NCI-H510A treated with DMSO at 0.1 percent for 48 hours (cell line): ENCODE measurements around the gene PKP1.

Source experiments
- DNase-seq: peaks from one replicate; lab custom pipeline; 2025; lab: John Stamatoyannopoulos, UW

Gene PKP1

DNA sequence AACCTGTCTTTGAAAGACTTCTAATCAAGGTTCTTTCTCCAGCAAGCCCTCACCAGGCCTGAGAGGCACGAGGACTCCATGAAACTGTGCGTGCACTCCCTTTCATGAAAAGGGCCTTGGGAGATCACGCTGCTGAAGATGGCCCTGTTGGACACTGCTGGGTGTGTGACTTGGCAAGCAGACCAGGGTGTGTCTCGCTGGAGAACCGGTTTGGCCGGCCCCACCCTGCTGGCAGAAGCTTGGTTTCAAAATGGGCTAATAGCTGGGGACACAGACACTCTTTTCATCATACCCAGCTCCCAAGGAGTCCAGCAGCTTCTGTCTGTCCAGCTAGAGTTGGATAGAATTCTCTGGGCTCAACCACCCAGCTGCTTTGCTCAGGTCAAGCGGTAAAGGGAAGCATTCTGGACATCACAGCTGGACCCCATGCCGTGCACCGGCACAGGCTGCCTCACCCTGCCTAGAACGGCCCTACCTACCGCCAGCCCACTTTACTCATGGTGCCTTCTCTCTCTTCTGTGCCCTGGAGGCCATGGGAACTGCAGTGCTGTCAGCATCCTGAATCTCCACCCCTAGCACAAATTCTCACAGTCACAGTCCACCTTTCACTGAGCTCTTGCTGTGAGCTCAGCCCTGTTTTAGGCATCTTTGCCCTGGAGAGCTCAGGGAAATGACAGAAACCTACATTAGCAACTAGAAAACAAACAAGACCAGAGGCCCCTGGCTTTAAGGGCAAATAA is 24.6 kb downstream of the PKP1 start:
- peak; percentile 88 for DNase-seq

GRCh38 chr1:201309416-201309815 is 26.1 kb downstream of the PKP1 start:
- DNase-seq: peak; percentile 92

DNA sequence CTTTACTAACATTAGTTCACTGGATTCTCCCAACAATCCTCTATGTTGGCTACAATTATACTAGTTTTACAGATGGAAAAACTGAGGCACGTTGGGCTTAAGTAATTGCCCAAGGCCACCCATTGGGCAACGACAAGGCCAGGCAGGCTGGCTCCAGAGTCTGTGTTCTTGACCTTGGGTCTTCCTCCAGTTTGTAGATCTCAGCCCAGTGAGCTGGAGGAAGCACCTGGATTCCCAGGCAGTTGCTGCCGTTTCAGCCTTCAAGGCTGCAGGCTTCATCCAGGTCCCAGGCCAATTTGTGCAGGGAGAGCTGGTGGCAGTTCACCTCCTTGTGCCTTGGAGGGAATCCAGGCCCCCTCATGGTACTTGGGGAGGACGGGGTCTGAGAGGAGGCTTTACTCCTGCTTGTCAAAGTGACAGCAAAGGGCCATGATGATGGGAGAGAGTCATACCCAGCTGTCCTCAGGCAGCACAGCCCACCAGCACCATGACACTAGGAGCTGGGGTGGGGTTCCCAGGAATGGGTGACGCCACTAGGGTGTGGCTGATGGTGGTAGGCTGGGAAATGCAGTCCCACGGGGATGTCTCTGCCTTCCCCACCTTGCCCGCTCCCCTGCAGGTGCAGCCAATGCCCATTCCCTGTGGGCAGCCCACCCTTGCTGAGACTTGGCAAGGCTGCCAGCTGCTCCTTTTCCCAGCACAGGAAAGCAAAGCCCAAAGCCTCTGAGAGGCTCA is 27.1 kb downstream of the PKP1 start:
- no peak for DNase-seq

GRCh38 chr1:201310986-201311355 is 27.7 kb downstream of the PKP1 start:
- peak; percentile 20 for DNase-seq

- no peak for DNase-seq
Observed at GRCh38 chr1:201311356-201312011, 28.2 kb downstream of the PKP1 start.

GRCh38 chr1:201312298-201312697 is 29.0 kb downstream of the PKP1 start:
- no peak for DNase-seq

GRCh38 chr1:201313086-201313485 is 29.8 kb downstream of the PKP1 start:
- no peak for DNase-seq

GRCh38 chr1:201316556-201316955 is 33.2 kb downstream of the PKP1 start:
- DNase-seq: no peak

DNA sequence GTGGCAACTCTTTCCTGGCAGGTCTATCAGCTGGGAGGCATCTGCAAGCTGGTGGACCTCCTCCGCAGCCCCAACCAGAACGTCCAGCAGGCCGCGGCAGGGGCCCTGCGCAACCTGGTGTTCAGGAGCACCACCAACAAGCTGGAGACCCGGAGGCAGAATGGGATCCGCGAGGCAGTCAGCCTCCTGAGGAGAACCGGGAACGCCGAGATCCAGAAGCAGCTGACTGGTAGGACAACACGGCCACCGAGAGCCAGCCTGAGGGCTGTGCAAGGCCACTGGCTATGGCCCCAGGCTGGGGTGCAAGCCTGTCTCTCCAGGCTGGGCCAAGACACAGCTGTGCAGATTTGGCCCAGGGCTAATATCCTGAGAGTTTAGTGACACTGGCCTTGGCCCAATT is 34.2 kb downstream of the PKP1 start:
- DNase-seq: no peak

- DNase-seq: no peak
Observed at GRCh38 chr1:201318504-201319340, 35.4 kb downstream of the PKP1 start.

DNA sequence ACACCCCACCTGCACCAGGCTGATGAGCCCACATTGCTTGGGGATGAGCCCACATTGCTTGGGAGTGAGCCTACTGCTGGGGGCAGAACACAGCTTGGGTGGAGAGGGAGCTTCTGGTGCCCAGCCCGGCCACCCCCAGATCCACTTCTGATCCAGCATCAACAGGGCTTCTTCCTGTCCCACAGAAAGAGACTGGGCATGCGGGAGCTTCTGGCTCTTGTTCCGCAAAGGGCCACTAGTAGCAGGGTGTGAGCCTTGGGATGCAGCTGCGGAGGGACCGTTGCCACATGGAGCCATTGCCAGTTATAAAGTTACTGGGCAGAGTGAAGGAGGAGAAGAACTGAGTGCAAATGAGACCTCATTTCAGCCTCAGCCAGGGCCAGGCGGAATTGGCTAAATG is 36.3 kb downstream of the PKP1 start:
- no peak for DNase-seq

GRCh38 chr1:201320168-201320788 is 37.0 kb downstream of the PKP1 start:
- DNase-seq: no peak

DNA sequence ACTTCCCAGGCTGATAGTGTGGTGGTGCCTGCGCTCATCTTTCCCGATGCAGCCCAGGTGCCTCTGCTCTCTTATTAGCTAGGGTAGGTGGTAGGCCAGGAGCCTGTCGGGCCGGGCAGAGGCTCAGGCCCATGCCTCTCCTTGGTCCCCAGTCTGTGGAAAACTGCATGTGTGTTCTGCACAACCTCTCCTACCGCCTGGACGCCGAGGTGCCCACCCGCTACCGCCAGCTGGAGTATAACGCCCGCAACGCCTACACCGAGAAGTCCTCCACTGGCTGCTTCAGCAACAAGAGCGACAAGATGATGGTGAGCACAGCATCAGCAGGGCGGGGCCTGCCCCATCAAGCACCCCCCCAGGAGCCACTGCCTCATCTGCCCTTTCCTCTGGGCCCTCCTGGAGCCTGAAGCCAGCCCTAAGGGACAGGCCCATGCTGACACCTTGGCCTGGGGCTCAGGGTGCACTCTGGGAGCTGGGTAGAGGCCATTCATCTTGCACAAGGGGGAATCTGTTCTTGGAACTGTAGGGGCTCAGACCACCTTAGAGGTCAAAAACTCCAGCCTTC is 38.6 kb downstream of the PKP1 start:
- no peak for DNase-seq

DNA sequence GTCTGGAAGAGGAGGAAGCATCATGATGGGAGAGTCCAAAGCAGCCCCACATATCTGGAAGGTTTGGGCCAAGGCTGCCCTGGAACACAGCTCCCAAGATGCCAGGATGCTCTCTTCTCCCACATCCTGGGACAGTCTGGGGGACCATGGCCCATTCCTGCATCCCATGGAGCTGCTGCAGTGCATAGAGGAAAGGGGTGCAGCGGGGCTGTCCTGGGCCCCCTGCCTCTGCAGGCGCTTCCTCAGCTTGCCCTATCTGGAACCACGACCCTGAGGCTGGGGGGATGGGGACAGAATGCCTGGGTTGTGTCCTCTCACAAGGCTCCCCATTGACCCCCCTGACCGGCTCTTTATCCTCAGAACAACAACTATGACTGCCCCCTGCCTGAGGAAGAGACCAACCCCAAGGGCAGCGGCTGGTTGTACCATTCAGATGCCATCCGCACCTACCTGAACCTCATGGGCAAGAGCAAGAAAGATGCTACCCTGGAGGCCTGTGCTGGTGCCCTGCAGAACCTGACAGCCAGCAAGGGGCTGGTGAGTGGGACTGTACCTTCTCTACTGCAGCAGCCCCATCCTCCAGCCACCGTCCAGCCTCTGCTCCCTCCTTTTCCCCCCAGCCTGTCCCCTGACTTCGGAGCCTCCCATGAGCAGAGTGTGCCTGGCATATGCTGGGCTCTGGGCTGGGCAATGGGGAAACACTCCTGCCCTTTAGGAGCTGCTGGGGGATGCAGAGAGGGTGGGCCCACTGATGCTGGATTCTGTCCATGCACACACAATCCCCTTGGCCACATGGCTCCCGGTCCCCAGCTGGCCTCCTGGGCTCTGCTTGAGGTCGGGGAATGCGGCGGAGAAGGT is 39.6 kb downstream of the PKP1 start:
- DNase-seq: no peak

GRCh38 chr1:201324306-201324705 is 41.0 kb downstream of the PKP1 start:
- DNase-seq: no peak

DNA sequence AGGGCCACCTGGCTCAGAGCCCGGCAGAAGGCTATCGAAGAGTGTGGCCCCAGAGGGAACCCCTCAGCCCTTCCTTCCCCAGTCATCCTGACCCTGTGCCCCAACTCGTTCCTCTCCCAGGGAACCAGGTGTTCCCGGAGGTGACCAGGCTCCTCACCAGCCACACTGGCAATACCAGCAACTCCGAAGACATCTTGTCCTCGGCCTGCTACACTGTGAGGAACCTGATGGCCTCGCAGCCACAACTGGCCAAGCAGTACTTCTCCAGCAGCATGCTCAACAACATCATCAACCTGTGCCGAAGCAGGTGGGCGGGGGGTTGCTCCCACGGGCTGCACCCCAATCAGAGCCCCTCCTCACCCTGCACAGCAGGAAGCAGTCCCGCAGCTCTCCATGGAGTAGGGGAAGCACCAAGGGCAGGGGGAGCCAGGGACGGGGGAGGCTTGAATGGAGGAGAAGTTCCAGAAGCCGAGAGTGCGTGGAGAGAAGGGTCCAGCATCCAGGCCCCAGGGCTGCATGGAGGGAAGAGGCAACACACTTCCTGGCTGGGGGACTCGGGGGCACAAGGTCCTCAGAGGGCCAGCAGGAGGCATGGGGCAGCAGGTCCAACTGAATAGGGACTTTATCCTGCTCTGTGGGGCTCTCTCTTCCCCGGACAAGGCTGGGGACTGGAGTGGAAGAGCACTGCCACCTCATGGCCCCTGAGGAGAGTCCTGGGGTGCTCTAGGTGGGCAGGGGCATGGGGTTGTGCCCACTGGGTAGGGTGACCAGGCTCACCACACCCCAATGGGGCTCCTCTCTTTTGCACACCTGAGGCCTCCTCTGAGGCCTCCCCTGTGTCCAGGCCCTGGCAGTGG is 41.7 kb downstream of the PKP1 start:
- no peak for DNase-seq

DNA sequence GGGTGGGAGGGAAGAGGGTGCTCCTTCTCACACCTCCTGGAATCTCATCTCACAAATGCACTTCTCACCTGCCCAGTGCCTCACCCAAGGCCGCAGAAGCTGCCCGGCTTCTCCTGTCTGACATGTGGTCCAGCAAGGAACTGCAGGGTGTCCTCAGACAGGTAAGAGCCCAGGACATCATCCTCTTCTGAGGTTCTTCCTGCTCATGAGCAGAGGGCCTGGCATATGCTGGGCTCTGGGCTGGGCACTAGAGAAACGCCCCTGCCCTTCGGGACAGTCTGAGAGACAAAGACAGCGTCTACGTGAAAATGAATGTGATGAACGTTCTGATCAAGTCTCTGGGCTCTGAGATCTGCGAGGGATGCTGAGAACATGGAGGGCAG is 42.4 kb downstream of the PKP1 start:
- DNase-seq: no peak

DNA sequence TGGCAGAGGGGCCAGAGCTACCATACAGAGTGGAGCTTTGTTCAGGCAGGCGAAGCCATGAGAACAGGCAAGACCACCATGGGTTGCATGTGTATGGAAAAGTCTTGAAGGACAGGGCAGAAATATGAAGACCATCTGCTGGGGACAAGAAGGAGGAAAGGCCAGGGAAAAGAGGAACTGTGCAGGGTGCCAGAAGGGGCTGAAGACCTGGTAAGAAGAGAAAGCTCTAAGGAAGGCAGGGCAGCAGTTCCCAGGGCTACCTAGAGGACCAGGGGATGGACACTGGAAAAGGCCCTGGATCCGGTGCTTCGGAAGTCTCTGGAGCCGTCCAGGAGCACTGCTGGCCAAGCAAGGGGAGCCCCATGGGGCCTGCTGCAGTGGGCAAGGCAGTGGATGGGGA is 43.4 kb downstream of the PKP1 start:
- DNase-seq: no peak

DNA sequence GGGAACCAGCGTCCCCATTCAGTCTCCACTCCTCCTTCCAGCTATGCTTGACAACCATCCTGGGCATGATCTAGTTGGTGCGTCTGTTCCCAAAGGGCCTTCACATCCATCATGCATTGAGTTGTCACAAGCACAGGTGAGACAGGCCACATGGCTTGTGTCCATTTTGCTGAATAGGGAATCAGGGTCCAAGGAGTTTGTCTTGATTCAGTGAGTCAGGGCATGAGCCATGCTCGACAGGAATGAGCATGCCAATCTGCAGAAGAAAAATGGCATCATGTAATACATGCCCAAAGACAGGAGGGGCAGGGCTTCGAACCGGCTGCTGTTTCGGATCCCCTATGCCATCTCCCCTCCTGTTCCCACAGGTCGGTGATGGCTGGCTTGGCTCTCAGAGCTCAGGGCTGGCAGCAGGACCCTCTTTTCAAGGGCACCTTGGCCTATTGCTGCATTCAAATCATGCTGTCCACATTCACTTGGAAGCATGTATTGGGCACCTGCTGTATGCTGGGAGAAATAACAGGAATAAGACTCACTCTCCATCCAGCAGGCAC is 44.5 kb downstream of the PKP1 start:
- no peak for DNase-seq
